Stimulated activated CD8-positive, alpha-beta memory T cell treated with anti-CD3 and anti-CD28 coated beads, Interleukin-2, amount 100 ng/mL, for 48 hours (primary cell): ENCODE results near the gene TNFRSF19.
"Not testable (repeated sequence)": the region's sequence is repeated elsewhere in the genome, so short reads cannot be mapped to it uniquely, and the experiment has no call there.

Experiments used
- DNase-seq, 2 donors: peaks; one replicate each; pipeline ENCODE4 v3.0.0-alpha.2; 2020; ENCODE audit warnings: low read depth in 2 of 2

The TNFRSF19 gene

GRCh38 chr13:23567906-23568460 lies 2.2 kb upstream of the TNFRSF19 start:
- DNase-seq, result no peak

GRCh38 chr13:23570921-23571315 lies 706 bp downstream of the TNFRSF19 start:
- no peak for DNase-seq

- DNase-seq, result no peak
These were observed 1.2 kb downstream of the TNFRSF19 start for GRCh38 chr13:23571431-23571830.

GRCh38 chr13:23572836-23573235 lies 2.6 kb downstream of the TNFRSF19 start:
- no peak for DNase-seq

DNA sequence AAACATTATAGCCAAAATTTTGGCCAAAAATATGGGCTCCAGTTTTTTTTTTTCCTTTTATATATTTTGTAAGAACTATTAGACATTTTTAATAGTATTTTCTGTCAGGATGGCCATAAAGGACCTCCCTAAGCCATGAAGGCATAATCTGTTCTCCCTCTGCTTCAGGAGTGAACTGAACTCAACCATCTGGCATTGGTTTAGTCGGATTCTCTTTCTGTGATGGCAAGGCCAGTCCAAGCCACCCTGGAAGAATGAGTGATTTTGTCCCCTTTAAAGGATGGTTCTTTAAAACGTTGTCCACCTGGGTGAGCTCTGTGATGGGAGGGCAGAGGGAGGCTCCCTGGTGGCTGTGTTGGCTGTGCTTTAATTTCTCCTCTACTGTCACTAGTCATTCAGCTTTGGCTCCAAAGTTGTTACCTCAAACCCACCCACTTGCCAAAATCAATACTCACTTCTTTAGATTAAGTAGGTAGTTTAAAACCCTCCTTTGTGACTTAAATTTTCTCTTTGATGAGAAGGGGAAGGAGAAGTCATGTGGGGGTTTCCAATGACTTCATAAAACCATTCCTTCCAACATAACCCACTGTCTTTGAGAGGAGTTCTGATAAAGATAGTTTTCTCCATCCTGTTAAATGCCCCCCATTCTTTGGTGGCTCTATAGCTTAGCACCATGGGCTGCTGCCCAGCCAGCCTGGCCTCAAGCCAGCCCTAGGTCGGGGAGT lies 4.4 kb downstream of the TNFRSF19 start:
- DNase-seq, result no peak

DNA sequence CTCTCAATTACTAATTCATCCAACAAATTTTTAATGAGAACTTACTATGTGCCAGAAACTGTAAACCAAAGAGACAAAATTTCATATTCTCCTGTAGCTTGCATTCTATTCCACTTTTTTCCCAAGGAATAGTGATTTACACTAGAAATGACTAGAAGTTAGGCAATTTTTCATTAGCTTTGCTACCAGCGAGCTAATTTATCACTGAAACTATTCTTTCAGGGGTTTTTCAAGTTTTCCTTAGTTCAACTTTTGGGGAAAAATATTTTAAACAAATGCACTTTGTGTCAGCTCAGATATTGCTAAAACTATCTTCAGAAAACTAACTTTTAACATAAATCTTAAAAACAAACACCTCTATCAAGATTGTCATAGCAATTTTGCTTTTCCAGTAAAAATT lies 5.4 kb downstream of the TNFRSF19 start:
- no peak for DNase-seq

DNA sequence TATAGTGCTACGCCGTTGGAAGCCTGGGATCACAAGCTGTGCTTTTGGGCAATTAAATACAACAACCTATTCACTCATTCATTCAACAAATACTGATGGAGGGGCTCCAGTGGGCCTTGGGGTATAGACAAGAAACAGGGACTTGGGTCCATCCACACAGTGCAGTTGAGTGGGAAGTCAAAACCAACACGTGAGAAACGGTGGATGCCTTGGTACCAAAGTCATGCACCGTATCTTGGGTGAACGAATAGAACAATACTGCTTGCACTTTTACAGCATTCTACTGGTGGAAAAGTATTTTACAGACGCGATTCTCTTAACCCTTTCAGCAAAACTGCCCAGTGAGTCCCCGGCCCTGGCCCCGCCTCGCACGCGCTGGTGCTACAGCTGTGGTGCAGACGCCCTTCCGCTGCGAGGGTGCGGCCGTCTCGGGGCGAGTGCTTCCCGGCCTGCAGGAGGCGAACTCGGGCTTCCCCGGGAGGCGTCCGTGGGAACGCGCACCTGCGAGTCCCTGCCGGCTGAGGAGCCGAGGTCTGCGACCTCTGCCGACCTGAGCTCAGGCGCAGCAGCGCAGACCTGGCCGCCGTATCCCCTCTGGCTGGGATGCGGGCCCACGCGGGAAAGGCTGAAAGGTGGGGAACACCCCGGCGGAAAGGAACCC lies 8.3 kb downstream of the TNFRSF19 start:
- DNase-seq, result peak; percentile 55 to 62

GRCh38 chr13:23579072-23579895 lies 9.1 kb downstream of the TNFRSF19 start:
- peak; percentile 91 to 94 for DNase-seq

GRCh38 chr13:23579896-23580683 lies 9.9 kb downstream of the TNFRSF19 start:
- DNase-seq, result no peak

- DNase-seq, result no peak
These were observed 10.5 kb downstream of the TNFRSF19 start for GRCh38 chr13:23580684-23581060.

DNA sequence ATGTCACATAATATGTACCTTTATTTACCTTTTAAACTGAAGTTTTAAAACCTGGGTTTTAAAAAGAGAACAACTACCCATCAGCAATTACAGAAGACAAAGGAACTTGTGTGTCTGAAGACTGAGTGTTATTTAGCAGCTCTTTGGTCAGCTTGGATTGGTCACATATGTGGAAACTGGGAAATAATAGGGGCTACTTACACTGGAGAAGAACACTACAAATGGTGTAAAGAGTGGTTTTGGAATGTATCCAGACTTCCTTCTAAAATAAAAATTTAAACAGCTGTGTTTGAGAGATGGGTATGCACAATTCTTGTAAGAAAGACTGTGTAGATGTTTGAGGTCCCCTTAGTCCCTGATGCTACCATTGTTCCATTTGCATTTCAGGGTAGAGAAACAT lies 13.3 kb downstream of the TNFRSF19 start:
- DNase-seq, result no peak

DNA sequence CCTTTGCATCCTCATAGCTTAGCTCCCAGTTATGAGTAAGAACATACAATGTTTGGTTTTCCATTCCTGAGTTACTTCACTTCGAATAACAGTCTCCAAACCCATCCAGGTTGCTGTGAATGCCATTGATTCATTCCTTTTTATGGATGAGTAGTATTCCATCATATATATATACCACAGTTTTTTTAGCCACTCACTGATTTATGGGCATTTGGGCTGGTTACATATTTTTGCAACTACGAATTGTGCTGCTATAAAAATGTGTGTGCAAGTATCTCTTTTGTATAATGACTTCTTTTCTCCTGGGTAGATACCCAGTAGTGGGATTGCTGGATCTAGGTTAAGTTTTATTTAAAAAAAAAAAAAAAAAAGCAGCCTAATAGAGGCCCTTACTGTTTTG lies 14.1 kb downstream of the TNFRSF19 start:
- DNase-seq, result no peak

- no peak for DNase-seq
These were observed 16.1 kb downstream of the TNFRSF19 start for GRCh38 chr13:23586336-23586735.

DNA sequence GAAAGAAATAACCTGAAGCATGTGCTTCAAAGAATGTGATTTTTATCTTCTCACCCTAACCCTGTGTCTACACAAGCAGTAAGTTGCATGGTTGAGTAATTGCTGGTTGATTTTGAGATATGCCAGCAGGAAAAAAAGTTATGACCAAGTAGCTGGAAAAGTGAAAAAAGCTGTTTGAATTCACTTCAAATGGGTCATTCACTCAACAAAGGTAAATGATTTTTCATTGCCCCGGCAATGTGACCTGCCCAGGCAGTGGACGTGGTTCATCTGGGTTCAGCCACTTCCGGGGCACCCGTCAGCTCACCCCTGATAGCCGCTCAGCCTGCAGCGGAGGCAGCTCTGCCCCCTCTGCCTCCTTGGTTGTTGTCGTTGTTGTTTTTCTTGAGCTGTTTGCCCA lies 18.5 kb downstream of the TNFRSF19 start:
- DNase-seq, result no peak

- no peak for DNase-seq
These were observed 22.4 kb downstream of the TNFRSF19 start for GRCh38 chr13:23592596-23592995.

DNA sequence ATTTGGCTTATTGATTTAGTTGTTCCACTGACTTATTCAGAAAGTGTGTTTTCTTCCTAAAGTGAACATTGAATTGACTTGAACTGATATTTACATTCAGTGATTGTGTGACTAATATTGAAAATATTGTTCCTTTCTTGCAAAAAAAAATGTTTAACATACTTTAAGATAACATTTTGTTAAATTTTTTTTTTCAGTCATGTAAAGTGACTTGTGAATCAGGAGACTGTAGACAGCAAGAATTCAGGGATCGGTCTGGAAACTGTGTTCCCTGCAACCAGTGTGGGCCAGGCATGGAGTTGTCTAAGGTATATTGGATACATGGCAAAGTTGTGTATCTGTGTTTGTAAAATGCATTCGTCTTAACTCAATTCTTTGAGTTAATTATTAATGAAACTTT lies 22.9 kb downstream of the TNFRSF19 start:
- no peak for DNase-seq

DNA sequence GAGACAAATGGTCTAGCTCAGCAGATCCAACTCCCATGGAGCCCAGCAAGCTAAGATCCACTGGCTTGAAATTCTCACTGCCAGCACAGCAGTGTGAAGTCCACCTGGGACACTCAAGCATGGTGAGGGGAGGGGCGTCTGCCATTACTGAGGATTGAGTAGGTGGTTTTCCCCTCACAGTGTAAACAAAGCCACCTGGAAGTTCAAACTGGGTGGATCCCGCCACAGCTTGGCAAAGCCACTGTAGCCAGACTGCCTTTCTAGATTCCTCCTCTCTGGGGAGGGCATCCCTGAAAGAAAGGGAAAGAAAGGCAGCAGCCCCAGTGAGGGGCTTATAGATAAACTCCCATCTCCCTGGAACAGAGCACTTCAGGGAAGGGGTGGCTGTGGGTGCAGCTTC lies 24.1 kb downstream of the TNFRSF19 start:
- not testable (repeated sequence) for DNase-seq

GRCh38 chr13:23598369-23598768 lies 28.2 kb downstream of the TNFRSF19 start:
- DNase-seq, result no peak

DNA sequence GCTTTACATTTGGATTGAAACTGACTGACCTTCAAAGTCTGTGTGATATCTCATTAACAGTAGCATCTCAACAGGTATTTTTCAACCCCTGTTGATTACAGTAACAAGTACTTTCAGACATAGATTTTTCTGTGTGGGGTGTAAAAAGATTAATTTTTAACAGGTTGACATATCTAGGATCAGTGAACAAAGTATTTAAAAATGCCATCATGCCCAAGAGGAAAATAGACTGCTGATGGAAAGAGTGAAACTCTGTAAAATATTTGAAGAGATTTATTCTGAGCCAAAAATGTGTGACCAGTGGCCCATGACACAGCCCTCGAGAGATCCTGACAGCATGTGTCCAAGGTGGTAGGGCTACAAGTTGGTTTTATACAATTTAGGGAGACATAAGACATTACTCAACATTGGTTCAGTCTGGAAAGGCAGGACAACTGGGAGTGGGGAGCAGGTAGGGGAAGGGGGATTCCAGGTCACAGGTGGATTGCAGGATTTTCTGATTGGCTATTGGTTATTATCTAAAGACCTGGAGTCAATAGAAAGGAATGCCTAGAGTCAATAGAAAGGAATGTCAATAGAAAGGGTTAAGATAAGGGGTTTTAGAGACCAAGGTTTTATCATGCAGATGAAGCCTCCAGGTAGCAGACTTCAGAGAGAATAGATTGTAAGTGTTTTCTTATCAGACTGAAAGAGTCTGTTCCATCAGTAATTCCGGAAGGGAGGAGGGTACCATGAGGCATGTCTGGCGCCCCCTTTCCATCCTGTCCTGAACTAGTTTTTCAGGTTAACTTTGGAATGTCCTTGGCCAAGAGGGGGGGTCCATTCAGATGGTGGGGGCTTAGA lies 29.1 kb downstream of the TNFRSF19 start:
- DNase-seq, result no peak

- DNase-seq, result no peak
These were observed 29.9 kb downstream of the TNFRSF19 start for GRCh38 chr13:23600100-23600499.

- no peak for DNase-seq
These were observed 30.3 kb downstream of the TNFRSF19 start for GRCh38 chr13:23600534-23600933.
